NB4 (cell line): Measurements from ENCODE around the gene PDPN.
A peak's percentile ranks its signal among the peaks of the same experiment; 100 is the strongest.

Source experiments
- DNase-seq: peaks from one replicate; pipeline ENCODE4 v3.0.0; 2010; ENCODE audit warnings: low read depth
- H3K4me3 ChIP-seq: one replicate; pipeline ENCODE4 v1.5.1; 2011; ENCODE audit warnings: mild to moderate bottlenecking, low read depth, low read length, moderate library complexity
- CTCF ChIP-seq: IDR thresholded peaks from one replicate; pipeline ENCODE4 v1.5.1; 2012; ENCODE audit warnings: low read depth, low read length
- MAX ChIP-seq: IDR thresholded peaks from 2 replicates; pipeline ENCODE4 v1.6.1; 2011; ENCODE audit warnings: low read depth, low read length
- MYC ChIP-seq: IDR thresholded peaks from 2 replicates; pipeline ENCODE4 v1.6.1; 2011; ENCODE audit warnings: low read depth, low read length
- POLR2A ChIP-seq: IDR thresholded peaks from 2 replicates; pipeline ENCODE4 v1.6.1; 2011; ENCODE audit warnings: mild to moderate bottlenecking; ENCODE audit not compliant: insufficient read length; ENCODE audit errors: extremely low read depth

The PDPN gene

GRCh38 chr1:13628711-13629110, 45.1 kb downstream of the PDPN start:
- no peak overlapping the region for H3K4me3 ChIP-seq
- TF ChIP-seq CTCF (no peak), MYC (no peak), POLR2A (no peak), MAX (no peak)
- DNase-seq: no peak

GRCh38 chr1:13642306-13643004, 58.8 kb downstream of the PDPN start:
- no peak for TF ChIP-seq POLR2A
- peak; percentile 61 for TF ChIP-seq MAX
- TF ChIP-seq CTCF: no peak
- TF ChIP-seq MYC: no peak
- H3K4me3 ChIP-seq: no peak overlapping the region
- no peak for DNase-seq

GRCh38 chr1:13643017-13643416, 59.4 kb downstream of the PDPN start:
- no peak overlapping the region for H3K4me3 ChIP-seq
- no peak for DNase-seq
- no peak for TF ChIP-seq MAX
- no peak for TF ChIP-seq POLR2A
- no peak for TF ChIP-seq CTCF
- no peak for TF ChIP-seq MYC

GRCh38 chr1:13646521-13646920, 62.9 kb downstream of the PDPN start:
- no peak for TF ChIP-seq MAX
- TF ChIP-seq POLR2A: no peak
- TF ChIP-seq CTCF: no peak
- TF ChIP-seq MYC: no peak
- no peak overlapping the region for H3K4me3 ChIP-seq
- no peak for DNase-seq

GRCh38 chr1:13651279-13651678, 67.6 kb downstream of the PDPN start:
- TF ChIP-seq MYC: no peak
- no peak for TF ChIP-seq MAX
- TF ChIP-seq POLR2A: no peak
- TF ChIP-seq CTCF: no peak
- no peak for DNase-seq
- H3K4me3 ChIP-seq: no peak overlapping the region

- DNase-seq: no peak
- H3K4me3 ChIP-seq: no peak overlapping the region
- TF ChIP-seq POLR2A (no peak), MYC (no peak), MAX (no peak), CTCF (no peak)
These were observed 68.6 kb downstream of the PDPN start for GRCh38 chr1:13652238-13652637.
